AG04450 (cell line): ENCODE results near the gene PLVAP. TPM values are rescaled to one million over a fixed set of nuclear protein-coding genes. Genes with fewer than 3 reads are reported as not detected.

Experiments used
- CTCF ChIA-PET: fragments of 300-600, 350-600 bp; formaldehyde crosslinking; extraction: SDS; loops from one replicate; lab custom pipeline; 2022; ENCODE audit warnings: antibody characterized with exemption, inconsistent platforms; lab: Charles Lee
- POLR2A ChIA-PET: fragments of 350-600 bp; formaldehyde crosslinking; extraction: SDS; loops from one replicate; lab custom pipeline; 2021; ENCODE audit warnings: antibody characterized with exemption, inconsistent platforms; lab: Yijun Ruan, JAX
- DNase-seq: peaks from one replicate; pipeline ENCODE4 v3.0.0-alpha.2; 2011; ENCODE audit warnings: low read depth, low spot score
- H3K27ac ChIP-seq: one replicate; pipeline ENCODE4 v1.5.1; 2012; ENCODE audit warnings: low read depth, low read length, control low read depth
- H3K27me3 ChIP-seq: one replicate; pipeline ENCODE4 v1.6.0; 2012; ENCODE audit warnings: low read length; ENCODE audit not compliant: control insufficient read depth, insufficient read depth
- H3K4me3 ChIP-seq: 2 replicates; pipeline ENCODE4 v1.5.1; 2011; ENCODE audit warnings: mild to moderate bottlenecking, low read depth, low read length, control low read depth
- H3K9me3 ChIP-seq: 2 replicates; pipeline ENCODE4 v1.5.1; 2012; ENCODE audit warnings: low read length; ENCODE audit not compliant: control insufficient read depth, insufficient read depth
- CTCF ChIP-seq: IDR thresholded peaks from 2 replicates; pipeline ENCODE4 v1.5.1; 2011; ENCODE audit warnings: low read depth, low read length, control low read depth, inconsistent platforms
- polyA minus RNA-seq: library from RNA; depleted of rRNA, polyadenylated mRNA; stranded (reverse); fragments of >200 nt; gene quantifications from 2 replicates; pipeline ENCODE4 v1.2.3, GENCODE V29; 2011; rRNA and poly(A)+ RNA removed
- polyA plus RNA-seq: library from polyadenylated mRNA; depleted of rRNA; stranded (reverse); fragments of >200 nt; gene quantifications from 2 replicates; pipeline ENCODE4 v1.2.3, GENCODE V29; 2011; rRNA removed

The PLVAP gene, protein sequence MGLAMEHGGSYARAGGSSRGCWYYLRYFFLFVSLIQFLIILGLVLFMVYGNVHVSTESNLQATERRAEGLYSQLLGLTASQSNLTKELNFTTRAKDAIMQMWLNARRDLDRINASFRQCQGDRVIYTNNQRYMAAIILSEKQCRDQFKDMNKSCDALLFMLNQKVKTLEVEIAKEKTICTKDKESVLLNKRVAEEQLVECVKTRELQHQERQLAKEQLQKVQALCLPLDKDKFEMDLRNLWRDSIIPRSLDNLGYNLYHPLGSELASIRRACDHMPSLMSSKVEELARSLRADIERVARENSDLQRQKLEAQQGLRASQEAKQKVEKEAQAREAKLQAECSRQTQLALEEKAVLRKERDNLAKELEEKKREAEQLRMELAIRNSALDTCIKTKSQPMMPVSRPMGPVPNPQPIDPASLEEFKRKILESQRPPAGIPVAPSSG
- polyA plus RNA-seq: not detected in 2 replicates
- not detected in 2 replicates for polyA minus RNA-seq

- CTCF ChIA-PET: interaction anchor here (1.4 kb wide), 1 partner anchor 8 kb away, joined by 4 read pairs; no protein-coding TSS in a partner anchor
- Histone ChIP-seq H3K27me3 (peaks cover 7% of the 10 kb centered on the region), H3K9me3 (peaks cover 3% of the 10 kb centered on the region; the same call in 1 of the 2 replicates), H3K4me3 (no peak within 1 kb of the TSS), H3K27ac (no peak within 1 kb of the TSS)
- POLR2A ChIA-PET: no interaction called here
- DNase-seq: no peak
- no peak for TF ChIP-seq CTCF
Observed at GRCh38 chr19:17376935-17377600, at the start of gene PLVAP. TSS of gene PLVAP (minus strand) at chr19:17377342. CDS start at chr19:17377288, 54 bp downstream.

DNA sequence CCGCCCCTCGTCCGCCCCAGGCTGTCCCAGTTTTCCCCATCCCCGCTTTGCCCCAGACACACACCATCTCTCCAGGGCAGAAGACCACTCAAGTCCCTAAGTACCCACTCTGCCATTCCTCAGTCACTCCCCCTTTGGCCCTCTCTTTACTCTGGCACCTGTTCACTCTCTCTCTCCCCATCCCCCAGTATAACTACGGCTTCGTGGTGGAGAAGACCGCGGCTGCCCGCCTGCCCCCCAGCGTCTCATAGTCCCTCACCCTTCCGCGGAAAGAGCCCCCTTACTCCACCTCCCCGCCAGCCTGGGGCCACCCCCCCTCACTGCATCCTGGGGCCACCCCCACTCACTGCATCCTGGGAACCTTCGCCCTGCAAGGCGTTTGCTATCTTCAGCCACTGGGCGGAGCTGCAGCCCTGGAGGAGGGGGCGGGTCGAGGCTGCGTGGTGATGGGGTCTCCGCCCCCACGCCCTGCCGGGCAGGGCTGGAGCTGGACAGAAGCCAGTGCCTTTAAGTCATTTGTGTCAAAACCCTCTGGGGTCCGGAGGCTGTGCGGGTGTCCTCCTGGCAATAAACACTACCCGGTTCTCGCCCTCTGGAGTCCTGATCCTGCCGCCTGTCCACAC, 47.7 kb upstream of the PLVAP start:
- no peak overlapping the region for H3K4me3 ChIP-seq

DNA sequence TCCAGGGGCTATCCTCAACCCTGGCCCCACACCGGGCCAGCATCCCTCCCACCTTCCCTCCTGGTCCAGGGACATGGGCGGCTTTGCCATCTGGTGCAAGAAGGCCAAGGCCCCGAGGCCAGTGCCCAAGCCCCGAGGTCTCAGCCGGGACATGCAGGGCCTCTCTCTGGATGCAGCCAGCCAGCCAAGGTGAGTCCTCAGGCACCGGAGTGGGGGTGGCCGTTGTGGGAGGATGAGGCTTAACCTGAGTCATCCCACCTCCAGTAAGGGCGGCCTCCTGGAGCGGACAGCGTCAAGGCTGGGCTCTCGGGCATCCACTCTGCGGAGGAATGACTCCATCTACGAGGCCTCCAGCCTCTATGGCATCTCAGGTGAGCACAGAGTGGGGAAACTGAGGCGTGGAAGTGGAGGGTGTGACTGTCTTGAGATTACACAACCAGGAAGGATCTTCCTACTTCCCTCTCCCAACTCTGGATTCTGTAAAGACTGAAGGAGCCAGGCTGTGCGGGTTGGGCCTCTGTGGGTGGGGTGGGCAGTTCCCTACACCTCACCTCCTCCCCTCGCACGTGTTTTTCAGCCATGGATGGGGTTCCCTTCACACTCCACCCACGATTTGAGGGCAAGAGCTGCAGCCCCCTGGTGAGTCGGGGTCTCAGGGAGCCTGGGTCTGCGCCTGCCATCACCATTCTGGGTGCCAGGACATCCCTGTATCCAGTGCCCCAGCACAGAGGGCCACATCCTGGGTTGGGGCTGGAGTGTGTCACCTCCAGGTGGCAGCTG, 46.5 kb upstream of the PLVAP start:
- TF ChIP-seq CTCF: no peak
- DNase-seq: no peak
- no peaks in the 10 kb centered on the region; the same call in 1 of the 2 replicates for H3K9me3 ChIP-seq
- no peak overlapping the region for H3K4me3 ChIP-seq
- H3K27me3 ChIP-seq: no peaks in the 10 kb centered on the region
- POLR2A ChIA-PET: no interaction called here
- CTCF ChIA-PET: interaction anchor here (0.7 kb wide), 1 partner anchor 339 kb away, joined by 3 read pairs; no protein-coding TSS in a partner anchor
- H3K27ac ChIP-seq: no peak overlapping the region

More for the DNA sequence above, 47.7 kb upstream of the PLVAP start:
- ChIA-PET CTCF (interaction anchor here (0.7 kb wide), 1 partner anchor 60 kb away, joined by 3 read pairs; no protein-coding TSS in a partner anchor), POLR2A (no interaction called here)
- Histone ChIP-seq H3K27ac (no peak overlapping the region), H3K27me3 (no peaks in the 10 kb centered on the region), H3K9me3 (no peaks in the 10 kb centered on the region; the same call in 1 of the 2 replicates)
- TF ChIP-seq CTCF: peak; percentile 58
- no peak for DNase-seq

GRCh38 chr19:17421942-17422341, 44.8 kb upstream of the PLVAP start:
- Histone ChIP-seq H3K9me3 (no peaks in the 10 kb centered on the region; the same call in 1 of the 2 replicates), H3K4me3 (no peak overlapping the region), H3K27me3 (no peaks in the 10 kb centered on the region), H3K27ac (no peak overlapping the region)
- TF ChIP-seq CTCF: no peak
- ChIA-PET POLR2A (no interaction called here), CTCF (interaction anchor here (0.5 kb wide), 1 partner anchor 31 kb away, joined by 3 read pairs; no protein-coding TSS in a partner anchor)
- DNase-seq: no peak
